Measurements from ENCODE around the gene TWNK. TPM values are rescaled to one million over a fixed set of nuclear protein-coding genes. Genes with fewer than 3 reads are reported as not detected.
A peak's percentile ranks its signal among the peaks of the same experiment; 100 is the strongest.

The TWNK gene
- total and polyA plus RNA-seq, 2 donors, result 3.2 to 7.9 TPM

GRCh38 chr10:101006593-101007098, 19.3 kb downstream of the TWNK start:
- no peak for DNase-seq (ENCODE audit: extremely low spot score)
- Histone ChIP-seq H3K4me1 (ENCODE audit: insufficient read depth) (peaks cover 1% of the 10 kb centered on the region), H3K36me3 (ENCODE audit: insufficient read depth) (no peaks in the 10 kb centered on the region), H3K4me3 (ENCODE audit: low read depth, low read length) (no peak overlapping the region), H3K27ac (ENCODE audit: low read depth) (peak overlapping the region; percentile 26)
- WGBS, result 73% methylated on average over 33 of the region's 33 CpGs

DNA sequence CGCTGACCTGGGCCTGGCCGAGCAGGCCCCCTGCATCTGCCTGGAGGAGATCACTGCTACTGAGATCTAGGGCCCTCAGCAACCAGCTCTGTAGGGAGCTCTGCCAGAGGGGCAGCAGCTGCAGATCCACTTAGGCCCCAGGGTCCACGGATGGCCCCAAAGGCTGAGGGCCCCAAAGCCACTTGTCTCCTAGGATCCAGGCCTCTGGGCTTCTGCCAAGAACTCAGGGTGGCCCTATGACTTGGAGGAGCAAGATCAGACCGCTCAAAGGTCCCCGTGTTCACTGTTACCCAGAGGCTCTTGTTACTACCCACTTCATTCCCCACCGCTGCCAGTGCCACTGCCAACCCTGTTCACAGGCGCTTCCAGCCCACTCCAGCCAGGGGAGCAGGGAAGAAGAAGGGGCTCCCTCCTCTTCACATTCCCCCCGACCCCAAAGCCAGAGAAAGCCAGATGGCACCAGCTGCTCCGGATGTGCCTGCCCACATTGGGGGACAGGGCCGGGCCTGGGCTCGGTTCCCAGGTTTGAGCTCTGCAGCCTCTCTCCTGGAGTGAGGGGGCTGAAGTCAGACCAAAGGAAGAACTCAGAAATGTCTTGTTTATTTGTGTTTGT, 19.9 kb downstream of the TWNK start:
- no peak for DNase-seq (ENCODE audit: extremely low spot score)
- Histone ChIP-seq H3K27ac (ENCODE audit: low read depth) (peak overlapping the region; percentile 40), H3K4me1 (ENCODE audit: insufficient read depth) (peaks cover 1% of the 10 kb centered on the region), H3K4me3 (ENCODE audit: low read depth, low read length) (no peak overlapping the region), H3K36me3 (ENCODE audit: insufficient read depth) (no peaks in the 10 kb centered on the region)
- WGBS, result 41% methylated on average over 11 of the region's 11 CpGs

- Histone ChIP-seq H3K36me3 (ENCODE audit: insufficient read depth) (no peaks in the 10 kb centered on the region), H3K27ac (ENCODE audit: low read depth) (peak overlapping the region; percentile 24), H3K4me3 (ENCODE audit: low read depth, low read length) (no peak overlapping the region), H3K4me1 (ENCODE audit: insufficient read depth) (peaks cover 1% of the 10 kb centered on the region)
- 61% methylated on average over 13 of the region's 13 CpGs for WGBS
- DNase-seq (ENCODE audit: extremely low spot score), result no peak
These were observed 20.8 kb downstream of the TWNK start for GRCh38 chr10:101007915-101008822.

DNA sequence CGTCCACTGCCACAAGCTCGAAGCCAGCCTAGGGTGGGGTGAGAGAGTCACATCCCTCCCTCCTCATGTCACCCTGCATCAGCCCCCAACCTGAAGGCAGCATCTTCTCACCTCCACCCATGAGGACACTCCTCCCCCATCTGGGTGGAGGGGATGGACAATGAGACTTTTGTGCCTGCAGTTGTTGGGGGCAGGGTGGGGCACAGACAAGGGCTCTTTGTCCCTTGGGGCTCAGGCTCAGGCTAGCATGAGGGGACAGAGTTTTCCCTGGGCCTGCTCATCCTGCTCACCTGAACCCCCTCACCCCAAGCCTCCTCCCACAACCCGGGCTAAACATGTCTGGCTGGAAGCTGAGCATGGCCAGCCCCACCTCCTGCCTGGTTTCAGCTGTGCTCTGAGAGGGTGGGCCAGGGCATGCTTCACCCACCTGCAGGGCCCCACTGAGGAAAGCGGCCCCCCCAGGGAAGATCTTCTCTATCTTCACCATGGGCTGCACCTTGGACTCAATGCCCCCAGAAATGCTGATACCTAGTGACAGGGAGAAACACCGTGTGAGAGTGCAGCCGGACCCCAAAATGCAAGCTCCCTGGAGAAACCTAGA, 21.6 kb downstream of the TWNK start:
- Histone ChIP-seq H3K4me3 (ENCODE audit: low read depth, low read length) (no peak overlapping the region), H3K36me3 (ENCODE audit: insufficient read depth) (no peaks in the 10 kb centered on the region), H3K4me1 (ENCODE audit: insufficient read depth) (peaks cover 1% of the 10 kb centered on the region), H3K27ac (ENCODE audit: low read depth) (no peak overlapping the region)
- WGBS, result 80% methylated on average over 6 of the region's 6 CpGs
- DNase-seq (ENCODE audit: extremely low spot score), result no peak

DNA sequence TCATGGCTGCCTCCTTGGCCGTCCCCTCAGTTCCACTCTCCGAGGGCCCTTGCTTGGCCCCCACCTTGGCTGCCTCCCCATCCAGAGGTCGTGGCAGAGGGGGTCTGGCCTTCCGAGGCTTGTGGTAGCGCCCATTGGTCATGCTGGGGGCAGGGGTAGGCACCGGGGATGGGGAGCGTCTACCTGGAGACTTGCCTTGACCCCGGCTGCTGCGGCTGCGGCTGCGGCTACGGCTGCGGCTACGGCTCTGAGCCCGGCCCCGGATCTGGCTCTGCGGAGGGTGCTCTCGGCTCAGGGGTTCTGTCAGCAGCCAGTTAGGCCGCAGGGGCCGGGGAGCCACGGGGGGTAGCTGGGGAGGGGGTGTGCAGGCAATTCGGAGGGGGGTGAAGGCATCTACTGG, 23.0 kb downstream of the TWNK start:
- WGBS, result 95% methylated on average over 22 of the region's 22 CpGs

DNA sequence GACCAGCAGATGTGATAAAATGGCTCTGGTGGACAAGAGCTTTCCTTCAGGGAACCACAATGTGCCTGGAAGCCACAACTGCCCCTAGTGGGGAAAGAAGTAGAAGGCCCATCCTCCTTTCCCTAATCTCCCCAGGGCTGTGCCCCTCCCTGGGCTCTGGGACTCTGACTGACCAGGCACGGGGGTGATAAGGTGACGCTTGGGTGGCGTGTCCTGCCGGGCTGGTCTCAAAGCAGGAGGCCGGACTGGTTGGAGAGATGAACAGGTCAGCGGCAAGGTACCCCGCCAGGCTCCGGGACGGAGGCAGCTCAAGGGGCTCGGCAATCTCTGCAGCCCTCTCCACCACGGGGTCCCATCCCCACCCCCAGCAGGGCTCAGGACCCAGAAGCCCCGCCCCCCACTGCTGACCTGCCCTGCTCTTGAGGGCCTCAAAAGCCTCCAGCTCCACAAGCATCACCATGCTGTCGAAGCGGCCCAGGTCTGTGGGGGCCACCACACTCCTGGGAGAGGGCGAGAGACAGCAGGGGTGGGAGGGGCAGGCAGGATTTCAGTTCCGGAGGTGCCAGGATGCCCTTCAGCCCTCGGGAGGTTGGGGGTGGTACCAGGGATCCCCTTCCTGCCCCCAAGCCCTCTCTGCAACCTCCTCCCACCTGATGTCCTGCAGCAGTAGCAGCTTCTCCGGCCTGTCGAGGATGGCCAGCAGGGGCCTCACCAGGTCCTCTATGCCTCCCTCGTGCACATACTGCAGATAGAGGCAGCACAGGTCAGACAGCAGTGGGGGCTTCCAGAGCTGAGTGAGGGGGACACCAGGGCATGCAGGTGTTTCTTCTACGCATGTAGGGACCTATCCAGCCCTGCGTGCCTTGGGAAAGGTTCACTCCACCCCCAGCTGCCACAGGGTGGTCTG, 24.4 kb downstream of the TWNK start:
- Histone ChIP-seq H3K27ac (ENCODE audit: low read depth) (no peak overlapping the region), H3K4me3 (ENCODE audit: low read depth, low read length) (no peak overlapping the region), H3K4me1 (ENCODE audit: insufficient read depth) (peaks cover 1% of the 10 kb centered on the region), H3K36me3 (ENCODE audit: insufficient read depth) (no peaks in the 10 kb centered on the region)
- DNase-seq (ENCODE audit: extremely low spot score), result no peak
- 61% methylated on average over 22 of the region's 22 CpGs for whole genome bisulfite sequencing

More for the DNA sequence above, 23.0 kb downstream of the TWNK start:
- no peak for DNase-seq (ENCODE audit: extremely low spot score)
- no peak overlapping the region for H3K4me3 ChIP-seq (ENCODE audit: low read depth, low read length)
- peaks cover 1% of the 10 kb centered on the region for H3K4me1 ChIP-seq (ENCODE audit: insufficient read depth)
- H3K36me3 ChIP-seq (ENCODE audit: insufficient read depth), result no peaks in the 10 kb centered on the region
- H3K27ac ChIP-seq (ENCODE audit: low read depth), result no peak overlapping the region

DNA sequence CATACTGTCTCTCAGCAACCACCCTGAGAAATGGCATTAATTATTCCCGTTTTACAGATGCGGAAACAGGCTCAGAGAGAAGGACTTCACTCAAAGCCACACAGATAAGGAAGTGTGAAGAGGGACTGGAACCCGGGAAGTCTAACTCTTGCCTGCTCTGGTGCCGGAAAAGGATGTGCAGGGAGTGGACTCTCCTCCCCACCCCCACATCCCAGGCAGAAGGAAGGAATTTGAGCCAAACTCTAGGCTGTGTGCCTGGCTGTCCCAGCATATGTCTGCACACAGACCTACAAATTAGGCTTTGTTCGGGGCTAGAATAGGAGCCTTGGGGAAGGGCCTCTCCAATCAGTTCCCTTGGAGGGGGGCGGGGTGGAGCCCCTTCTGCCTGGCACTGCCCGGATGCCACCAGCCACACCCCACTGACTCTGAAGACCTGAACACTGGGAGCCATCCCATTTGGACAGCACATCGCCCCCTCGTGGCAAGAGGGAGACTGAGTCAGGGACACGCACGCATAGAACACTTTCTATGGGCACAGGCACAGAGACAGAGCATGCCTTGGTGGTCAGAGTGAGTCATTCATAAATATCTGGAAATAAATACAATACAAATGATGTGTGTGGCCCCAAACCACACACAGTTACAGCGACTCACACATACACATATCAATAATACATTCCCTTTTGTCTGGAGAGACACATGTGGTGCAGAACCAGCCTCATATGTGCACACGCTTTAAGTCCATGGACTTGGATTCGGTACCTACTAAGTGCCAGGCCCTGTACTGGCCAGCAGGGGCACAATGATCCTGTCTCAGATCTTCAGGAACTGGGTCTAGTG, 25.4 kb downstream of the TWNK start:
- no peaks in the 10 kb centered on the region for H3K36me3 ChIP-seq (ENCODE audit: insufficient read depth)
- H3K4me3 ChIP-seq (ENCODE audit: low read depth, low read length), result no peak overlapping the region
- no peak overlapping the region for H3K27ac ChIP-seq (ENCODE audit: low read depth)
- peaks cover 1% of the 10 kb centered on the region for H3K4me1 ChIP-seq (ENCODE audit: insufficient read depth)
- no peak for DNase-seq (ENCODE audit: extremely low spot score)
- WGBS, result 19% methylated on average over 14 of the region's 14 CpGs

GRCh38 chr10:101013365-101013825, 26.1 kb downstream of the TWNK start:
- Histone ChIP-seq H3K4me1 (ENCODE audit: insufficient read depth) (peaks cover 1% of the 10 kb centered on the region), H3K27ac (ENCODE audit: low read depth) (no peak overlapping the region), H3K4me3 (ENCODE audit: low read depth, low read length) (no peak overlapping the region), H3K36me3 (ENCODE audit: insufficient read depth) (no peaks in the 10 kb centered on the region)
- DNase-seq (ENCODE audit: extremely low spot score), result no peak
- WGBS, result 57% methylated on average over 9 of the region's 9 CpGs

GRCh38 chr10:101014230-101014884, 27.0 kb downstream of the TWNK start:
- no peaks in the 10 kb centered on the region for H3K36me3 ChIP-seq (ENCODE audit: insufficient read depth)
- 18% methylated on average over 11 of the region's 11 CpGs for WGBS
- H3K27ac ChIP-seq (ENCODE audit: low read depth), result no peak overlapping the region
- H3K4me1 ChIP-seq (ENCODE audit: insufficient read depth), result no peaks in the 10 kb centered on the region
- DNase-seq (ENCODE audit: extremely low spot score), result no peak
- no peak overlapping the region for H3K4me3 ChIP-seq (ENCODE audit: low read depth, low read length)

GRCh38 chr10:101014966-101015581, 27.7 kb downstream of the TWNK start:
- H3K27ac ChIP-seq (ENCODE audit: low read depth), result no peak overlapping the region
- no peak for DNase-seq (ENCODE audit: extremely low spot score)
- 40% methylated on average over 7 of the region's 7 CpGs for WGBS
- no peaks in the 10 kb centered on the region for H3K36me3 ChIP-seq (ENCODE audit: insufficient read depth)
- H3K4me1 ChIP-seq (ENCODE audit: insufficient read depth), result no peaks in the 10 kb centered on the region
- H3K4me3 ChIP-seq (ENCODE audit: low read depth, low read length), result no peak overlapping the region

- 78% methylated on average over 8 of the region's 8 CpGs for WGBS
- Histone ChIP-seq H3K36me3 (ENCODE audit: insufficient read depth) (no peaks in the 10 kb centered on the region), H3K4me1 (ENCODE audit: insufficient read depth) (no peaks in the 10 kb centered on the region), H3K27ac (ENCODE audit: low read depth) (no peak overlapping the region), H3K4me3 (ENCODE audit: low read depth, low read length) (no peak overlapping the region)
- no peak for DNase-seq (ENCODE audit: extremely low spot score)
These were observed 28.2 kb downstream of the TWNK start for GRCh38 chr10:101015582-101015973.

Measured in urinary bladder (tissue), 4 donors.